Mesothelial cell of epicardium (in vitro differentiated cells): ENCODE measurements around the gene TBCE. TPM values are rescaled to one million over a fixed set of nuclear protein-coding genes. Genes with fewer than 3 reads are reported as not detected.
"Not testable (repeated sequence)": the region's sequence is repeated elsewhere in the genome, so short reads cannot be mapped to it uniquely, and the experiment has no call there.

ENCODE experiments used
- DNase-seq, 2 experiments: peaks; one replicate each; pipeline ENCODE4 v3.0.0; 2021; ENCODE audit warnings: low spot score in 2 of 2; ENCODE audit not compliant: unreplicated experiment in 2 of 2
- H3K27ac Mint-ChIP-seq: 2 replicates; pipeline ENCODE4 v1.8.0; 2021; ENCODE audit warnings: mixed read lengths
- H3K27me3 Mint-ChIP-seq: 2 replicates; pipeline ENCODE4 v1.8.0; 2021; ENCODE audit warnings: low read depth, mixed read lengths
- H3K36me3 Mint-ChIP-seq: 2 replicates; pipeline ENCODE4 v1.8.0; 2021; ENCODE audit warnings: mixed read lengths
- H3K4me1 Mint-ChIP-seq: 2 replicates; pipeline ENCODE4 v1.8.0; 2021; ENCODE audit warnings: mixed read lengths
- H3K4me3 Mint-ChIP-seq: 2 replicates; pipeline ENCODE4 v1.8.0; 2021; ENCODE audit warnings: mild to moderate bottlenecking, moderate library complexity, mixed read lengths
- H3K9me3 Mint-ChIP-seq: 2 replicates; pipeline ENCODE4 v1.8.0; 2021; ENCODE audit warnings: mixed read lengths
- total RNA-seq: library from RNA; stranded (reverse); gene quantifications from 3 replicates; pipeline ENCODE4 v1.2.1, GENCODE V29; 2021
- TF ChIP-seq, protein P1 (sequence below): fragments of 200-600 bp; sonication (generic); IDR thresholded peaks from one replicate; pipeline ENCODE4 v1.5.0; 2021; ENCODE audit warnings: antibody characterized with exemption; ENCODE audit not compliant: unreplicated experiment

The TBCE gene
- total RNA-seq, 1 donor from 2014 or later, result 29.5 TPM

DNA sequence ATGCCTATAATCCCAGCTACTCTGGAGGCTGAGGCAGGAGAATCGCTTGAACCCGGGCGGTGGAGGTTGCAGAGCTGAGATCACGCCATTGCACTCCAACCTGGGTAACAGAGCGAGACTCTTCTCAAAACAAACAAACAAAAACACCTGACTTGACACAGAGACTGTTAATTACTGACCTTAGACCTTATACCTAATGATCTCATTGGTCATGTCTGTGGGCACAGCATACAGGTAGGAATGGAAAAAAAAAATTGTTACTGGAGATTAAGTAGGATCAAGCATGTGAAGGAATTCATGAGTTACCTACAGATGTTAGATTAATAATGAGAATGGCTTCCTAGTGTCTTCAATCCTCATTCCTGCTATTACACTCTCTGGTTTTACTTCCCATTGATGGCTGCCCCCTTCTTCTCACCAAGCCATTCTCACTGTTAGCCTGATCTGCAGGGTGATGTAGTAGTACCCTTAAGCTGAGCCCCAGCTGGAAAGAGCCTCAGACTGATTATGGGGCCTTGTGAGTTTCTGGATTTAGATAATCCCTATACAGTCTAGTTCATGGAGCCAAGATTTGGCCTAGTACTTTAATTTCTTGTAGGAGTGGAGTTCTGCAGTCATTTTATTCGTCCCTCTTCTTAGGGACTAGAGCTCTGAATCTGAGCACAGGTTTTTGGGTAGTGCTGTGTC is 8.8 kb downstream of the TBCE start:
- Mint-ChIP-seq H3K4me1 (no peaks in the 10 kb centered on the region), H3K4me3 (no peak overlapping the region), H3K9me3 (no peaks in the 10 kb centered on the region), H3K36me3 (peaks cover 18% of the 10 kb centered on the region), H3K27me3 (no peaks in the 10 kb centered on the region), H3K27ac (no peak overlapping the region)
- TF ChIP-seq, protein P1, sequence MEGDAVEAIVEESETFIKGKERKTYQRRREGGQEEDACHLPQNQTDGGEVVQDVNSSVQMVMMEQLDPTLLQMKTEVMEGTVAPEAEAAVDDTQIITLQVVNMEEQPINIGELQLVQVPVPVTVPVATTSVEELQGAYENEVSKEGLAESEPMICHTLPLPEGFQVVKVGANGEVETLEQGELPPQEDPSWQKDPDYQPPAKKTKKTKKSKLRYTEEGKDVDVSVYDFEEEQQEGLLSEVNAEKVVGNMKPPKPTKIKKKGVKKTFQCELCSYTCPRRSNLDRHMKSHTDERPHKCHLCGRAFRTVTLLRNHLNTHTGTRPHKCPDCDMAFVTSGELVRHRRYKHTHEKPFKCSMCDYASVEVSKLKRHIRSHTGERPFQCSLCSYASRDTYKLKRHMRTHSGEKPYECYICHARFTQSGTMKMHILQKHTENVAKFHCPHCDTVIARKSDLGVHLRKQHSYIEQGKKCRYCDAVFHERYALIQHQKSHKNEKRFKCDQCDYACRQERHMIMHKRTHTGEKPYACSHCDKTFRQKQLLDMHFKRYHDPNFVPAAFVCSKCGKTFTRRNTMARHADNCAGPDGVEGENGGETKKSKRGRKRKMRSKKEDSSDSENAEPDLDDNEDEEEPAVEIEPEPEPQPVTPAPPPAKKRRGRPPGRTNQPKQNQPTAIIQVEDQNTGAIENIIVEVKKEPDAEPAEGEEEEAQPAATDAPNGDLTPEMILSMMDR, result no peak
- no peak for DNase-seq

DNA sequence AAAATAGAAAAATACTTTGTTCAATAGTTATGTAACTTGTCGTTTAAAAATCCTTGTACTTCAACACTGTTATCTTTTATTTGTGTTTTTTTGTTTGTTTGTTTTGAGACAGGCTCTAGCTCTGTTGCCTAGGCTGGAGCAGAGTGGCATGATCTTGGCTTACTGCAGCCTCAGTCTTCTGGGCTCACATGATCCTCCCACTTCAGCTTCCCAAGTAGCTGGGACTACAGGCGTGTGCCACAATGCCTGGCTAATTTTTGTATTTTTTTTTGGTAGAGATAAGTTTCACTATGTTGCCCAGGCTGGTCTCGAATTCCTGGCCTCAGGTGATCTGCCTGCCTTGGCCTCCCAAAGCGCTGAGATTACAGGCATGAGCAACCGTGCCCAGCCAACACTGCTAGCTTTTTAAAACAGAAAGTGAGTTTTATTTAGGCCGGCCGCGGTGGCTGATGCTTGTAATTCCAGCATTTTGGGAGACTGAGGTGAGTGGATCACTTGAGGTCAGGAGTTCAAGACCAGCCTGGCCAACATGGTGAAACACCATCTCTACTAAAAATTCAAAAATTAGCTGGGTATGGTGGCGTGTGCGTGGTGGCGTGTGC is 11.0 kb downstream of the TBCE start:
- H3K36me3 Mint-ChIP-seq, result peaks cover 21% of the 10 kb centered on the region
- H3K9me3 Mint-ChIP-seq, result not testable (repeated sequence)

DNA sequence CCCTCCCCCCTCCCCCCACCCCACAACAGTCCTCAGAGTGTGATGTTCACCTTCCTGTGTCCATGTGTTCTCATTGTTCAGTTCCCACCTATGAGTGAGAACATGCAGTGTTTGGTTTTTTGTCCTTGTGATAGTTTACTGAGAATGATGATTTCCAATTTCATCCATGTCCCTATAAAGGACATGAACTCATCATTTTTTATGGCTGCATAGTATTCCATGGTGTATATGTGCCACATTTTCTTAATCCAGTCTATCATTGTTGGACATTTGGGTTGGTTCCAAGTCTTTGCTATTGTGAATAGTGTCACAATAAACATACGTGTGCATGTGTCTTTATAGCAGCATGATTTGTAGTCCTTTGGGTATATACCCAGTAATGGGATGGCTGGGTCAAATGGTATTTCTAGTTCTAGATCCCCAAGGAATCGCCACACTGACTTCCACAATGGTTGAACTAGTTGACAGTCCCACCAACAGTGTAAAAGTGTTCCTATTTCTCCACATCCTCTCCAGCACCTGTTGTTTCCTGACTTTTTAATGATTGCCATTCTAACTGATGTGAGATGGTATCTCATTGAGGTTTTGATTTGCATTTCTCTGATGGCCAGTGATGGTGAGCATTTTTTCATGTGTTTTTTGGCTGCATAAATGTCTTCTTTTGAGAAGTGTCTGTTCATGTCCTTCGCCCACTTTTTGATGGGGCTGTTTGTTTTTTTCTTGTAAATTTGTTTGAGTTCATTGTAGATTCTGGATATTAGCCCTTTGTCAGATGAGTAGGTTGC is 14.9 kb downstream of the TBCE start:
- not testable (repeated sequence) for H3K4me1 Mint-ChIP-seq, H3K9me3 Mint-ChIP-seq, H3K27ac Mint-ChIP-seq, H3K4me3 Mint-ChIP-seq, H3K27me3 Mint-ChIP-seq, DNase-seq
- peaks cover 20% of the 10 kb centered on the region for H3K36me3 Mint-ChIP-seq

More for the DNA sequence above, 11.0 kb downstream of the TBCE start:
- not testable (repeated sequence) for H3K4me1 Mint-ChIP-seq, H3K27ac Mint-ChIP-seq, DNase-seq, H3K27me3 Mint-ChIP-seq, H3K4me3 Mint-ChIP-seq

DNA sequence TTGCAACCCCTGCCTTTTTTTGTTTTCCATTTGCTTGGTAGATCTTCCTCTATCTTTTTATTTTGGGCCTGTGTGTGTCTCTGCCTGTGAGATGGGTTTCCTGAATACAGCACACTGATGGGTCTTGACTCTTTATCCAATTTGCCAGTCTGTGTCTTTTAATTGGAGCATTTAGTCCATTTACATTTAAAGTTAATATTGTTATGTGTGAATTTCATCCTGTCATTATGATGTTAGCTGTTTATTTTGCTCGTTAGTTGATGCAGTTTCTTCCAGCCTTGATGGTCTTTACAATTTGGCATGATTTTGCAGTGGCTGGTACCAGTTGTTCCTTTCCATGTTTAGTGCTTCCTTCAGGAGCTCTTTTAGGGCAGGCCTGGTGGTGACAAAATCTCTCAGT is 18.4 kb downstream of the TBCE start:
- DNase-seq, H3K27me3 Mint-ChIP-seq, H3K4me3 Mint-ChIP-seq, H3K27ac Mint-ChIP-seq, H3K4me1 Mint-ChIP-seq: not testable (repeated sequence)
- H3K36me3 Mint-ChIP-seq, result peaks cover 33% of the 10 kb centered on the region
- H3K9me3 Mint-ChIP-seq, result peaks cover 17% of the 10 kb centered on the region

DNA sequence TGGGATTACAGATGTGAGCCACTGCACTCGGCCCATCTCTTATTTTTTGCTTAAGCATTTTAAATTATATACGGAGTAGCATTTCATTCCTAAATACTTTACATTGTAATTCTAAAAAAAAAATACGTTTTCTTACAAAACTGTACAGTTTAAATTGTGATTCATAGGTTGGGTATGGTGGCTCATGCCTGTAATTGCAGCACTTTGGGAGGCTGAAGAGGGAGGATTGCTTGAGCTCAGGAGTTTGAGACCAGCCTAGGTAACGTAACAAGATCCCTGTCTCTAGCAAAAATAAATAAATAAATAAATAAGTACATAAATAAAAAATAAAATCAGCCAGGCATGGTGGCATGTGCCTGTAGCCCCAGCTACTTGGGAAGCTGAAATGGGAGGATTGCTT is 24.6 kb downstream of the TBCE start:
- Mint-ChIP-seq H3K9me3 (peaks cover 14% of the 10 kb centered on the region), H3K4me1 (no peaks in the 10 kb centered on the region), H3K27ac (no peak overlapping the region), H3K4me3 (no peak overlapping the region), H3K27me3 (no peaks in the 10 kb centered on the region), H3K36me3 (peaks cover 19% of the 10 kb centered on the region)
- TF ChIP-seq, protein P1, result no peak
- no peak for DNase-seq

DNA sequence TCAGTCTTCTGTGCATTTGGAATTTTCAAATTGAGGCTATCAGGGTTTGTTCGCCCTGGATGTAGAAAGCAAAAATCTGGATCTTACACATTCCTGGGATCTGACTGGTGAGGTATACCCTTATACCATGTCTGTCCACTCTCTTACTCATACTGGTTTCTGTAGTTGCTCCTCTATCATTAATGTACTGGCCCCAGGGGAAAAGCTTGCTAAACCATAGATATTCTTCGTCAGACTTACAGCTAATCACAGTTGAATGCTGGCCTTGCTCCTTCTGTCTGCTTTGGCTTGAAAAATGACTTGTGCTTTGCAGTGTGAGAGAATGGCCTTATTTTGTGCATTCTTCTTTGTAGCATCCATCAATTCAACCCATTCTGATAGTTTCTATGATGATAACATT is 30.5 kb downstream of the TBCE start:
- no peak for DNase-seq
- H3K27ac Mint-ChIP-seq, result no peak overlapping the region
- no peaks in the 10 kb centered on the region for H3K27me3 Mint-ChIP-seq
- no peak overlapping the region for H3K4me3 Mint-ChIP-seq
- H3K4me1 Mint-ChIP-seq, result peaks cover 6% of the 10 kb centered on the region
- TF ChIP-seq, protein P1, result no peak
- H3K36me3 Mint-ChIP-seq, result peaks cover 8% of the 10 kb centered on the region
- H3K9me3 Mint-ChIP-seq, result peaks cover 4% of the 10 kb centered on the region

DNA sequence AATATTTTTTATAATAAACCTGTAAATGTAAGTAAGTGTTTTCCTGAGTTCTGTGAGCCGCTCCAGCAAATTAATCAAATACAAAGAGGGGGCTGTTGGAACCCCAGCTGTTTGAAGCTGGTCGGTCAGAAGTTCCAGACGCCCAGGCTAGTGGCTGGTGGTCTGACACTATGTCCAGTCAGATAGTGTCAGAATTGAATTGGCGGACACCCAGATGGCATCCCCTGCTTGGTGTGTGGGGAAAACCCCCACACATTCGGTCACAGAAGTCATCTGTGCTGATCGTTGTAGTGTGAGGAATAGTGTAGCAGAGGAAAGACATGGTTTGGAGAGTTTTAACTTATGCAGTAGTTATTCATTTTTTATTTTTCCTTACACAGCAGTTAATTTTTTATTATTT is 32.4 kb downstream of the TBCE start:
- H3K36me3 Mint-ChIP-seq, result peaks cover 13% of the 10 kb centered on the region
- peaks cover 4% of the 10 kb centered on the region for H3K9me3 Mint-ChIP-seq
- peaks cover 6% of the 10 kb centered on the region for H3K4me1 Mint-ChIP-seq
- H3K4me3 Mint-ChIP-seq, result no peak overlapping the region
- no peak overlapping the region for H3K27ac Mint-ChIP-seq
- TF ChIP-seq, protein P1, result no peak
- DNase-seq, result no peak
- no peaks in the 10 kb centered on the region for H3K27me3 Mint-ChIP-seq
